B cell (primary cell): ENCODE data around the gene HPD. TPM values are rescaled to one million over a fixed set of nuclear protein-coding genes. Genes with fewer than 3 reads are reported as not detected.

Experiments used
- ATAC-seq: fragments of 200-7000 bp; cut with Tn5 transposase; one replicate; pipeline ENCODE4 v1.10.0; 2021; ENCODE audit warnings: low read depth, mild to moderate bottlenecking, moderate number of reproducible peaks, moderate library complexity
- CTCF ChIA-PET: fragments of 350-600 bp; sonication (Branson Sonifier 250); formaldehyde crosslinking; loops from one replicate; lab custom pipeline; 2021; ENCODE audit warnings: antibody characterized with exemption, inconsistent platforms; lab: Charles Lee
- POLR2A ChIA-PET: fragments of 350-600 bp; sonication (Branson Sonifier 250); formaldehyde crosslinking; loops from one replicate; lab custom pipeline; 2021; ENCODE audit warnings: antibody characterized with exemption; lab: Charles Lee
- DNase-seq: peaks from one replicate; pipeline ENCODE4 v3.0.0; 2013
- H2AFZ ChIP-seq: 2 replicates; pipeline ENCODE4 v1.6.1; 2012; ENCODE audit warnings: mild to moderate bottlenecking, low read depth, low read length; ENCODE audit not compliant: insufficient read depth, poor library complexity, severe bottlenecking
- H3K27ac ChIP-seq, 2 donors: 1 replicate in 1 of 2; 2 replicates in 1 of 2; pipeline ENCODE4 v1.5.1; 2012 to 2013; ENCODE audit warnings: low read length in 2 of 2, mild to moderate bottlenecking in 2 of 2, moderate library complexity in 1 of 2
- H3K27me3 ChIP-seq, 4 experiments: fragments of 200-600 bp in 1 of 4; sonication (generic) in 1 of 4; replicated peaks in 1 of 4; 1 replicate in 2 of 4; 2 replicates in 2 of 4; pipeline versions ENCODE4 v1.6.1 to v1.7.0; 2013 to 2016; ENCODE audit warnings: low read length in 3 of 4, mild to moderate bottlenecking in 2 of 4, mixed read lengths in 1 of 4, moderate library complexity in 1 of 4; ENCODE audit not compliant: insufficient read depth in 4 of 4, control insufficient read depth in 3 of 4; ENCODE audit errors: control extremely low read depth in 1 of 4
- H3K36me3 ChIP-seq, 2 experiments: replicated peaks in 1 of 2; 1 replicate in 1 of 2; 2 replicates in 1 of 2; pipeline versions ENCODE4 v1.6.1 to v1.7.1; 2013; ENCODE audit warnings: low read length in 1 of 2; ENCODE audit not compliant: insufficient read depth in 2 of 2, control insufficient read depth in 1 of 2; ENCODE audit errors: control extremely low read depth in 1 of 2, extremely low read depth in 1 of 2
- H3K4me1 ChIP-seq, 2 donors: fragments of 200-600 bp in 1 of 2; sonication (generic) in 1 of 2; 1 replicate in 1 of 2; 2 replicates in 1 of 2; pipeline versions ENCODE4 v1.5.1 to v1.6.1; 2013 to 2017; ENCODE audit warnings: low read length in 2 of 2; ENCODE audit not compliant: control insufficient read depth in 2 of 2, insufficient read depth in 2 of 2
- H3K4me2 ChIP-seq: replicated peaks from 2 replicates; pipeline ENCODE3; 2012; ENCODE audit warnings: mild to moderate bottlenecking, low read depth, low read length; ENCODE audit not compliant: poor library complexity, severe bottlenecking
- H3K4me3 ChIP-seq, 5 experiments: fragments of 200-600 bp in 1 of 5; sonication (generic) in 1 of 5; 1 replicate in 3 of 5; 2 replicates in 2 of 5; pipeline versions ENCODE4 v1.5.1 to v1.7.0; 2011 to 2016; ENCODE audit warnings: low read length in 4 of 5, mild to moderate bottlenecking in 4 of 5, low read depth in 2 of 5, control low read depth in 1 of 5, moderate library complexity in 1 of 5; ENCODE audit not compliant: insufficient read depth in 1 of 5; ENCODE audit errors: control extremely low read depth in 1 of 5, extremely low read depth in 1 of 5
- H3K79me2 ChIP-seq: fragments of 200-600 bp; sonication (generic); one replicate; pipeline ENCODE4 v1.6.0; 2016; ENCODE audit warnings: low read length; ENCODE audit not compliant: control insufficient read depth, insufficient read depth
- H3K9ac ChIP-seq: fragments of 200-600 bp; sonication (generic); 2 replicates; pipeline ENCODE4 v1.6.1; 2017; ENCODE audit warnings: mild to moderate bottlenecking, low read length, moderate library complexity
- H3K9me3 ChIP-seq, 3 donors: one replicate each; pipeline versions ENCODE4 v1.6.1 to v1.7.1; 2013; ENCODE audit warnings: low read length in 2 of 3; ENCODE audit not compliant: control insufficient read depth in 2 of 3, insufficient read depth in 1 of 3; ENCODE audit errors: control extremely low read depth in 1 of 3
- H4K20me1 ChIP-seq: 2 replicates; pipeline ENCODE4 v1.6.0; 2012; ENCODE audit warnings: mild to moderate bottlenecking, low read length; ENCODE audit not compliant: insufficient read depth, control insufficient read depth, poor library complexity, severe bottlenecking
- H3K27ac Mint-ChIP-seq: one replicate; pipeline ENCODE4 v1.8.0; 2021; ENCODE audit warnings: mixed read lengths
- H3K27me3 Mint-ChIP-seq: one replicate; pipeline ENCODE4 v1.8.0; 2021; ENCODE audit warnings: mixed read lengths
- H3K4me1 Mint-ChIP-seq: one replicate; pipeline ENCODE4 v1.8.0; 2021; ENCODE audit warnings: mixed read lengths
- H3K4me3 Mint-ChIP-seq: one replicate; pipeline ENCODE4 v1.8.0; 2021; ENCODE audit warnings: mixed read lengths
- H3K9me3 Mint-ChIP-seq: one replicate; pipeline ENCODE4 v1.8.0; 2022; ENCODE audit warnings: mixed read lengths; ENCODE audit not compliant: insufficient read depth
- CTCF ChIP-seq: fragments of 200-600 bp; IDR thresholded peaks from one replicate; pipeline ENCODE4 v1.8.0; 2022; ENCODE audit warnings: antibody characterized with exemption, mild to moderate bottlenecking
- EZH2 ChIP-seq: IDR thresholded peaks from 2 replicates; pipeline ENCODE4 v1.6.1; 2012; ENCODE audit warnings: borderline replicate concordance, low read depth, mild to moderate bottlenecking, moderate library complexity, low read length; ENCODE audit not compliant: insufficient read depth, poor library complexity, severe bottlenecking
- WGBS: methylation state at CpG from one replicate; pipeline ENCODE4 v1.1.5; 2013; ENCODE audit warnings: missing lambda C conversion rate; ENCODE audit not compliant: insufficient coverage; 5-methylcytosine and 5-hydroxymethylcytosine counted together
- intact Hi-C: fragments of 100-400 bp; cut with micrococcal nuclease; formaldehyde crosslinking; loops from one replicate; pipeline ENCODE4 v1.10.0; 2022
- polyA plus RNA-seq: library from polyadenylated mRNA; depleted of rRNA; stranded (reverse); fragments of >200 nt; gene quantifications from 2 replicates; pipeline ENCODE4 v1.2.3, GENCODE V29; 2012
- total RNA-seq, 2 donors: library from RNA; stranded (reverse); fragments of 120-200 nt in 1 of 2; gene quantifications; 1 replicate in 1 of 2; 2 replicates in 1 of 2; pipeline versions ENCODE4 v1.2.3 to v1.2.4, GENCODE V29; 2013 to 2022

Gene HPD
- total and polyA plus RNA-seq, 2 donors (not counting 1 experiment from before 2014, with no cell fraction given) = not detected

GRCh38 chr12:121803861-121804416, 54.7 kb downstream of the HPD start, which contains the start of gene SETD1B:
Gene SETD1B, plus strand, starts transcription at chr12:121804009. Its CDS starts 729 bp downstream, at chr12:121804738.
- Histone ChIP-seq H3K79me2 (peaks cover 66% of the 10 kb centered on the region), H3K4me1 (peaks cover 32 to 48% of the 10 kb centered on the region in 2 donors), H3K9me3 (no peaks in the 10 kb centered on the region), H3K27me3 (no peaks in the 10 kb centered on the region), H2AFZ (peak within 1 kb of the TSS; percentile 90), H3K4me2 (peak within 1 kb of the TSS; percentile 94), H3K9ac (peak within 1 kb of the TSS; percentile 85), H3K27ac (peak within 1 kb of the TSS; percentile 97), H4K20me1 (peaks cover 27% of the 10 kb centered on the region), H3K4me3 (peak within 1 kb of the TSS; percentile 79 to 95 (median 89)), H3K36me3 (peaks cover 0 to 29% of the 10 kb centered on the region in 2 experiments)
- H3K4me1 Mint-ChIP-seq = peaks cover 43% of the 10 kb centered on the region
- under 1% methylated on average over 74 of the region's 74 CpGs for WGBS
- ChIA-PET CTCF (interaction anchor here (32.7 to 33.5 kb wide), 2 partner anchors 1 to 16 kb away, joined by 1947 read pairs; partner anchors contain the start of genes RHOF and SETD1B), POLR2A (interaction anchor here (0.6 to 13.7 kb wide), 7 partner anchors 8 to 462 kb away, joined by 4 to 267 read pairs (median 5); partner anchors contain the start of gene RHOF)
- ATAC-seq (peak; percentile 3), DNase-seq (peak; percentile 77)
- no peaks in the 10 kb centered on the region for H3K9me3 Mint-ChIP-seq
- intact Hi-C loops = loop anchor here (1.0 to 10.0 kb wide), 6 partner anchors 7 to 701 kb away; partner anchors contain the start of gene ZCCHC8
- H3K4me3 Mint-ChIP-seq = peak within 1 kb of the TSS; percentile 97
- peak within 1 kb of the TSS; percentile 99 for H3K27ac Mint-ChIP-seq
- no peak for TF ChIP-seq CTCF
- no peak for TF ChIP-seq EZH2
- H3K27me3 Mint-ChIP-seq = no peaks in the 10 kb centered on the region
